NCI-H2227 treated with DMSO at 0.1 percent for 48 hours (cell line): Measurements from ENCODE around the gene TMEM92.

ENCODE experiments used
- DNase-seq: peaks from one replicate; lab custom pipeline; 2025; lab: John Stamatoyannopoulos, UW

TMEM92 gene

GRCh38 chr17:50274142-50274896, at the start of gene TMEM92:
Gene TMEM92 (plus strand): TSS chr17:50274466. CDS start chr17:50274502, 36 bp downstream.
- no peak for DNase-seq

GRCh38 chr17:50225701-50226240, 48.5 kb upstream of the TMEM92 start:
- DNase-seq, result no peak

DNA sequence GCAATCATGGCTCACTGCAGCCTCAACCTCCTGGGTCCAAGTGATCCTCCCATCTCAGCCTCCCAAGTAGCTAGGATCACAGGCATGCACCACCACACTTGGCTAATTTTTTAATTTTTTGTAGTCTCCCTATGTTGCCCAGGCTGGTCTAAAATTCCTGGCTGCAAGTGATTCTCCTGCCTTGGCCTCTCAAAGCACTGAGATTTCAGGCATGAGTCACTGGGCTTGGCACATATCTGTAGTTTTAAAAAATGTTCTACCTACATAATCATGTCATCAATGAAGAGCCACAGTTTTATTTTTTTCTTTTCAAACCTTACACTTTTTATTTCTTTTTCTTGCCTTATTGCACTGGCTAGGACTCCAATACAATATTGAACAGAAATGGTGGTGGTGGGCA, 39.7 kb upstream of the TMEM92 start:
- no peak for DNase-seq

GRCh38 chr17:50237901-50238300, 36.4 kb upstream of the TMEM92 start:
- no peak for DNase-seq

- DNase-seq, result no peak
These were observed 35.5 kb upstream of the TMEM92 start for GRCh38 chr17:50238601-50239280.

GRCh38 chr17:50239937-50240336, 34.3 kb upstream of the TMEM92 start:
- DNase-seq, result peak; percentile 55

DNA sequence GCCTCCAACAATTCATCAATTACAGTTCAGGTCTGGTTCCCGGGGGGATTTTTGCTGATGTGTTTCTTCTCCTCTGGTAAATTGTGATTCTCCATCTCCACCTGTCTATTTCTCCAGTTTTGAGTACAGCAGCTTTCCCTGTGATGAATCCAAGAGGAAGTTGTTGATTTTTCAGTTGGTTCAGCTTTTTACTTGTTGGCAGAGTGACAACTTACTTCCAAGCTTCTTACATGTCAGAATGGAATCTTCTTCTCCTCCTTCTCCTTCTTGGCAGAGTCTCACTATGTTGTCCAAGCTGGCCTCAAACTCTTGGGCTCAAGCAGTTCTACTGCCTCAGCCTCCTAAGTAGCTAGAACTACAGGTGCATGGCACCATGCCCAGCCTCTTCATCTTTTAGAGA, 33.4 kb upstream of the TMEM92 start:
- no peak for DNase-seq

DNA sequence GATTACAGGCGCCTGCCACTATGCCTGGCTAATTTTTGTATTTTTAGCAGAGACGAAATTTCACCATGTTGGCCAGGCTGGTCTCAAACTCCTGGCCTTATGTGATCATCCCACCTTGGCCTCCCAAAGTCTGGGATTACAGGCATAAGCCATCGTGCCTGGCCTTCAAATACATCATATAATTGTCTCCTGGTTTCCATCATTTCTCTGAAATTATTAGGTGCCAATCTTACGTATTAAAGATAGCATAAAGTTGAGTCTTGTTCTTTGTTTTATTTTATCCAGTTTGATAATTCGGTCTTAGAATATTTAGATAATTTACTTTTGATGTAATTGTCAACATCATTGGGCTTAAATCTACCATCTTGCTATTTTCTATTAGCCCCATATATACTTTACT, 32.8 kb upstream of the TMEM92 start:
- DNase-seq, result no peak

- DNase-seq, result no peak
These were observed 29.5 kb upstream of the TMEM92 start for GRCh38 chr17:50244771-50245170.

DNA sequence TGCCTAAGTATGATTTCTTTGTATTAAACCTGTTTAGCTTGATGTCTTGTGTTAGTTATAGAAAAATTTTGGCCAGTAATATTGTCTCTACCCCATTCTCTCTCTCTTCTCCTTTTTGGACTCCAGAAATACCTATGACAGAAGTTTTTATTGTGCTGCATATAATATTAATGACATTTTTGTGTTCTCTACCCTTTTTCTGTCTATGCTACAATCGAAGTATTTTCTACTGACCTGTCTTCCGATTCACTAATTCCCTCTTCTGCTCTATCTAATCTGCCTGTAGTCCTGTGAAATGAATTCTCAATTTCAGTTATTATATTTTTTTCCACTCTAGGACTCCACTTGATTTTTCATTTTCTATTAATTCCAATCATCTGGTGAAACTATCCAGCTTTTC, 26.0 kb upstream of the TMEM92 start:
- no peak for DNase-seq

DNA sequence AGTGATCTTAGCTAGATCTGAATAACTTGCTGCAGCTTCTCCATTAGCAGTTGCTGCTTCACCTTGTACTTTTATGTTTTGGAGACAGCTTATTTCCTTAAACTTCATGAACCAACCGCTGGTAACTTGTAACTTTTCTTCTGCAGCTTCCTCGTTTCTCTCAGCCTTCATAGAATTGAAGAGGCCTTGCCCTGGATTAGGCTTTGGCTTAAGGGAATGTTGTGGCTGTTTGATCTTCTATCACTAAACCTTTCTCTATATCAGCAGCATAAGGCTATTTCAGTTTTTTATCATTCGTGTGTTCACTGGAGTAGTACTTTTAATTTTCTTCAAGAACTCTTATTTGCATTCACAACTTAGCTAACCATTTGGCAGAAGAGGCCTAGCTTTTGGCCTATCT, 21.5 kb upstream of the TMEM92 start:
- no peak for DNase-seq

DNA sequence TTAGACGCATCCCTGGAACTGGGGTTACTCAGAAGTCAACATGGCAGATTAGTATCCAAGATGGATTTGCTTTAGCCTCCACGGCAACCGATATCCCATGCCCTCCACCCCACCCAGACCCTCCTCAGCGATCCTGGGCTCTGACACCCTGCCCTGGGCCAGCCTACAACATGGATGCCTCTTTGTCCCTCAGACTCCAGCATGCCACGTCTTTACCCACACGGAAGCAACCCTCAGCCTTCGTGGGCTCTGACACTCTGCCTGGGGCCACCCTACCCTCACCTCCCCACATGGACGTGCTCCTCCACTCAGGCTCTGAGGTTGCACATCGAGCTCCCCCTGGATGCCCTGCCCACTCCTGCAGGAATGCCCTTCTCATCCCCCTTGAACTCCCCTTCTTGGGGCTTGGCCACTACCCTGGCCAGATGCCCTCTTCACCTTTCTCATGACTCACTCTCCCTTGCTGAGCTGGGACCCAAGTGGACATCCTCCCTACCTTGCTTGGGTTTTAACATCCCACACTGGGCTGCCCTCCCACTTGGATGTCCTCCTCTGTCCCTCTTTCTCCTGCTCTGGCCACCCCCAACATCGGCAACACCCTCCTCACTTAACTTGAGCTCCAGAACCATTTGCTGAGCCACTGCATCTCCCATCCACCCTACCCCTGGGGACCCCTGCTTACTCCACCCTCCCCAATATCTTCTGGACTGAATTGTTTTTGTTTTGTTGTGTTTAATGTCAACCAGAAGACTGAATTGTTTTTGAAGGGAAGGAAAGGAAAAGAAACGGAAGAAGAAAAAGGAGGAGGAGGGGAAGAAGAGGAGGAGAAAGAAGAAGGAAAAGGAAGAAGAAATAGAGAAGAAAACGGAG, 18.3 kb upstream of the TMEM92 start:
- DNase-seq, result no peak

- no peak for DNase-seq
These were observed 17.2 kb upstream of the TMEM92 start for GRCh38 chr17:50256826-50257618.

DNA sequence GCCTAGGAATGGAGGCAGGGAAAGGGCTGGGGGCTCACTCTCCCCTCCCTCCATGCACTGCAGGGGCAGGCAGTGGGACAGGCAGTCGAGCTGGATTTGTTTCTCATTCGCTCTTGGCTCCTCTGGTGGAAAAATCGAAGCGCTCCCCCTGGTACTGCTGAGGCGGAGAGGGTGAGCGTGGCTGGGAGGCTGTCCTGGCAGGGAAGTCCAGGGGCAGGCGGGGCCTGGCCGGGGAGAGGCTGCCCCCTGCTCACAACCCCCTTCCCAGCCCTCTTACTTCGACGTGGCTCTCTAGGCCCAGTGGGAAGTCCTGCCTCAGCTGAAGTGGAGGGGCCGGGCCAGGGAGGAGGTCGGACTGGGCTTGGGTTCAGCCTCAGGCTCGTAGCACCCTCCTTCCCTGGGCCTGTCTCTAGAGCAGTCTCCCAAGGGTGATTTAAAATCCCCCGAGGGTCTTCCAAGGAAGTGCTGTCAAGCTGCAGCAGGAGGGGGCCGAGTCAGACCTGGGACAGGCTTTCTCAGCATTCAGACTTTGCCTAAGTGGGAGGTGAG, 16.5 kb upstream of the TMEM92 start:
- DNase-seq, result no peak

- DNase-seq, result no peak
These were observed 15.4 kb upstream of the TMEM92 start for GRCh38 chr17:50258647-50259476.

- no peak for DNase-seq
These were observed 14.6 kb upstream of the TMEM92 start for GRCh38 chr17:50259477-50260324.

DNA sequence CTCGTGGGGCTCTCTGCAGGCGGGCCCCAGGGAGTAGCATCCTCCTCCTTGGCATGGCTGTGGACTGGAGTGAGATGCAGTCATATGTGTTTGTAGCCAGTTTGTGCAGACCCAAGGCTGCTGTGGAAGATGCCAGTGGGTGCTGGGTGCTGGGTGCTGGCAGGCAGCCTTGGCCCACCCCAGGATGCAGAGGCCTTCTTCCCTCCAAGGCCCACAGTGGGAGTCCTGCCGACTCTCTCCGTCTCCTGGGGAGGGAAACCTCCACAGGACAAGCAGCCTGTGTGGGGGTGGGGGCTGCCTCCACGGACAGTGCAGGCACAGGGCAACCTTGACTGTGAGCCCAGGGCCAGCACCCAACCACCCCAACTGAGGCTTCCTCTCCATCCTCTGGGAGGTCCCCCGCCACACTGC, 13.8 kb upstream of the TMEM92 start:
- no peak for DNase-seq

DNA sequence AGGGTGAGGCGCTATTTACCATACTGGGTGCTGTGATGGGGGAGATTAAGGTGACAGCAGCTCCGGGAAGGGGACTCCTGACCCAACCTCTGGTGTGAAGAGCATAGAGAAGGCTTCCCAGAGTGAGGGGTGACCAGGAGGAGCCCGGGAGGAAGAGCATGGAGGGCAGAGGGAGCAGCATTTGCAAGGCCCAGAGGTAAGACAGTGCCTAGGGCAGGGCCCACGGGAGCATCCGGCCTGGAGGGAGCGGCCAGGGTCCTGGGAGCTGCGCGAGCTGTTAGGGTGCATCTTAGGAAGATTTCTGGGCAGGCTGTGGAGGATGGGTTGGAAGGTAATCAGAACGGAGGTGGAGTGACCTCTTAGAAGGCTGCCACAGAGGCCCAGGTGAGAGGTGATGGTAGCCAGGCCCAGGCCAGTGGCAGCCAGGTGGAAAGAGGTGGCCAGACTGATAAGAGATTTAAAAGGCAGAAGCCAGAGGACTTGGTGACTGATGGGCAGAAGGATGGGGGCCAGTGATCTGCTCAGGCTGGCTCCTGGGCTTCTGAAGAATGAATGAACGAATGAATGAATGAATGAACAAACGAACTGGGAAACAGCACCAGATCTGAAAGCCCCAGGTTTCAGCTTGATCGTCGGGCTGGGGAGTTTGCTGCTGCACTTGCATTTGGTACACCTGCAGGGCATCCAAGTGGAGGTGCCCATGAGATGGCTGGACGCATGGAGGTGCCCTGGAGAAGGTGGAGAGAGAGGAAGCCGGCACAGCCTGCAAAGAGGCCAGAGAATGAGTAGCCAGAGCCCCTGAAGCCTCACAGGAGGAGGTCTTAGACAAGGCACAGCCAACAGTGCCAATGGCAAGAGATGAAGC, 13.0 kb upstream of the TMEM92 start:
- no peak for DNase-seq
